ENCODE data around the gene TMEM266. TPM values are rescaled to one million over a fixed set of nuclear protein-coding genes. Genes with fewer than 3 reads are reported as not detected.

TMEM266 gene
- total RNA-seq, 2 experiments from 2014 or later, result not detected

GRCh38 chr15:76177491-76178040, 117.8 kb downstream of the TMEM266 start:
- Histone ChIP-seq H3K27ac (ENCODE audit: low read depth in 1 of 2, low read length in 2 of 2) (no peak overlapping the region), H3K4me3 (ENCODE audit: low read length) (no peak overlapping the region), H3K9me3 (ENCODE audit: control insufficient read depth in 1 of 2, insufficient read depth in 1 of 2, low read length in 2 of 2) (peaks cover 0 to 23% of the 10 kb centered on the region in 2 experiments), H3K4me1 (ENCODE audit: insufficient read depth, low read length) (peaks cover 6% of the 10 kb centered on the region), H3K36me3 (ENCODE audit: insufficient read depth, low read length) (no peaks in the 10 kb centered on the region), H3K27me3 (ENCODE audit: control insufficient read depth in 1 of 2, insufficient read depth in 2 of 2, low read length in 2 of 2) (peaks cover 0 to 9% of the 10 kb centered on the region in 2 experiments)
- H3K36me3 Mint-ChIP-seq (ENCODE audit: low read depth), result no peaks in the 10 kb centered on the region
- H3K27me3 Mint-ChIP-seq, result peaks cover 27% of the 10 kb centered on the region
- CTCF ChIA-PET, result no interaction called here
- DNase-seq (no peak), ATAC-seq (ENCODE audit: poor library complexity) (no peak)
- no peak overlapping the region for H3K4me3 Mint-ChIP-seq
- POLR2A ChIA-PET, result no interaction called here
- peaks cover 7% of the 10 kb centered on the region for H3K4me1 Mint-ChIP-seq (ENCODE audit: low read depth)
- no peak overlapping the region for H3K27ac Mint-ChIP-seq
- no peaks in the 10 kb centered on the region for H3K9me3 Mint-ChIP-seq
- intact Hi-C loops (cut with DNase I, micrococcal nuclease), result no loop called here
- TF ChIP-seq CTCF (IDR thresholded peaks at IDR 0.05), result no peak

- H3K4me1 ChIP-seq (ENCODE audit: insufficient read depth, low read length), result peaks cover 6% of the 10 kb centered on the region
- no peaks in the 10 kb centered on the region for H3K36me3 ChIP-seq (ENCODE audit: insufficient read depth, low read length)
- Mint-ChIP-seq H3K27me3 (peaks cover 29% of the 10 kb centered on the region), H3K9me3 (no peaks in the 10 kb centered on the region), H3K36me3 (ENCODE audit: low read depth) (no peaks in the 10 kb centered on the region), H3K4me1 (ENCODE audit: low read depth) (peaks cover 7% of the 10 kb centered on the region), H3K4me3 (no peak overlapping the region), H3K27ac (no peak overlapping the region)
- POLR2A ChIA-PET, result no interaction called here
- no peak overlapping the region for H3K4me3 ChIP-seq (ENCODE audit: low read length)
- CTCF ChIA-PET, result no interaction called here
- H3K27ac ChIP-seq (ENCODE audit: low read depth in 1 of 2, low read length in 2 of 2), result no peak overlapping the region
- TF ChIP-seq CTCF (IDR thresholded peaks at IDR 0.05), result no peak
- peaks cover 0 to 9% of the 10 kb centered on the region in 2 experiments for H3K27me3 ChIP-seq (ENCODE audit: control insufficient read depth in 1 of 2, insufficient read depth in 2 of 2, low read length in 2 of 2)
- DNase-seq (no peak), ATAC-seq (ENCODE audit: poor library complexity) (no peak)
- H3K9me3 ChIP-seq (ENCODE audit: control insufficient read depth in 1 of 2, insufficient read depth in 1 of 2, low read length in 2 of 2), result peaks cover 0 to 23% of the 10 kb centered on the region in 2 experiments
- intact Hi-C loops (cut with DNase I, micrococcal nuclease), result no loop called here
Observed at GRCh38 chr15:76178296-76179000, 118.7 kb downstream of the TMEM266 start.

DNA sequence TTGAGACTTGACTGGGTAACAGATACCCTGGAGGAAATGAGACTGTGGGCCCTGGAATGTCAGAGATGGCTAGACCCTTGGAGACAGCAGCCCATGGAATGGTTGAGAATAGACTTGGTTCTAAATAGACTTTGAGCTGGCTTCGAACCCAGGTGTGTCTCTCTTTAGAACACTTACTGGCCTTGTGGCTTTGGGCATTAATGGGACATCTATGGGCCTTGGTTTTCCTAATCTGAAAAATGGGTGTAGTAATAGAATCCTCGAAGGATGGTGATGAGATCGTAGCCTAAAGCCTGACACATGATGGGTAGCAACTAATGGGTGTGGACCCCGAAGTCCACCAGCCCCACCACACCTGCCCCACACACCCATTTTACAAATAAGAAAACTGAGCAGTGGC, 119.2 kb downstream of the TMEM266 start:
- Mint-ChIP-seq H3K4me3 (no peak overlapping the region), H3K36me3 (ENCODE audit: low read depth) (no peaks in the 10 kb centered on the region), H3K27me3 (peaks cover 29% of the 10 kb centered on the region), H3K4me1 (ENCODE audit: low read depth) (peaks cover 7% of the 10 kb centered on the region), H3K27ac (no peak overlapping the region), H3K9me3 (no peaks in the 10 kb centered on the region)
- peaks cover 0 to 9% of the 10 kb centered on the region in 2 experiments for H3K27me3 ChIP-seq (ENCODE audit: control insufficient read depth in 1 of 2, insufficient read depth in 2 of 2, low read length in 2 of 2)
- no peak for ATAC-seq (ENCODE audit: poor library complexity)
- no peak overlapping the region for H3K27ac ChIP-seq (ENCODE audit: low read depth in 1 of 2, low read length in 2 of 2)
- H3K9me3 ChIP-seq (ENCODE audit: control insufficient read depth in 1 of 2, insufficient read depth in 1 of 2, low read length in 2 of 2), result peaks cover 0 to 23% of the 10 kb centered on the region in 2 experiments
- intact Hi-C loops (cut with DNase I, micrococcal nuclease), result no loop called here
- ChIA-PET CTCF (no interaction called here), POLR2A (no interaction called here)
- H3K4me3 ChIP-seq (ENCODE audit: low read length), result no peak overlapping the region
- H3K36me3 ChIP-seq (ENCODE audit: insufficient read depth, low read length), result no peaks in the 10 kb centered on the region
- peaks cover 6% of the 10 kb centered on the region for H3K4me1 ChIP-seq (ENCODE audit: insufficient read depth, low read length)
- no peak for TF ChIP-seq CTCF (IDR thresholded peaks at IDR 0.05)
- DNase-seq, result no peak

All from CD4-positive, alpha-beta T cell (primary cell).